Gastrocnemius medialis (tissue), 4 donors: Measurements from ENCODE around the gene OVOL3. TPM values are rescaled to one million over a fixed set of nuclear protein-coding genes. Genes with fewer than 3 reads are reported as not detected.

ENCODE experiments used
- ATAC-seq, 2 donors: fragments of 150-250 bp; one replicate each; pipeline ENCODE4 v1.9.1; 2016
- DNase-seq, 2 donors: peaks; one replicate each; pipeline ENCODE4 v3.0.0-alpha.2; 2019
- H3K27ac ChIP-seq, 4 donors: fragments of 200-600 bp; sonication (generic); 1 replicate in 1 of 4; 2 replicates in 3 of 4; pipeline ENCODE4 v1.5.1; 2016 to 2018; ENCODE audit warnings: mild to moderate bottlenecking in 2 of 4, moderate library complexity in 1 of 4
- H3K27me3 ChIP-seq, 3 donors: fragments of 200-600 bp; sonication (generic) in 2 of 3; 1 replicate in 1 of 3; 2 replicates in 2 of 3; pipeline versions ENCODE4 v1.5.1 to v1.6.0; 2016 to 2019; ENCODE audit warnings: mild to moderate bottlenecking in 1 of 3, moderate library complexity in 1 of 3
- H3K36me3 ChIP-seq, 2 donors: fragments of 200-600 bp; sonication (generic) in 1 of 2; one replicate each; pipeline ENCODE4 v1.5.1; 2017 to 2018
- H3K4me1 ChIP-seq, 2 donors: fragments of 200-600 bp; sonication (generic) in 1 of 2; one replicate each; pipeline ENCODE4 v1.5.1; 2016 to 2017; ENCODE audit warnings: mild to moderate bottlenecking in 2 of 2
- H3K4me3 ChIP-seq, 4 donors: fragments of 200-600 bp; sonication (generic) in 3 of 4; 1 replicate in 1 of 4; 2 replicates in 3 of 4; pipeline ENCODE4 v1.5.1; 2016 to 2019; ENCODE audit warnings: mild to moderate bottlenecking in 2 of 4
- H3K9me3 ChIP-seq, 3 donors: fragments of 200-600 bp; sonication (generic) in 2 of 3; 1 replicate in 1 of 3; 2 replicates in 2 of 3; pipeline ENCODE4 v1.5.1; 2016 to 2019
- CTCF ChIP-seq, 5 experiments: fragments of 450-650 bp in 3 of 5; fragments of 200-600 bp in 2 of 5; sonication (generic) in 2 of 5; IDR thresholded peaks in 4 of 5; conservative IDR thresholded peaks in 1 of 5; 1 replicate in 4 of 5; 2 replicates in 1 of 5; pipeline ENCODE4 v1.5.1; 2016 to 2019; ENCODE audit warnings: antibody characterized with exemption in 5 of 5, mild to moderate bottlenecking in 3 of 5, moderate library complexity in 3 of 5
- POLR2A ChIP-seq, 2 donors: fragments of 450-650 bp; IDR thresholded peaks; one replicate each; pipeline ENCODE4 v1.6.1; 2017; ENCODE audit warnings: antibody characterized with exemption in 2 of 2, mild to moderate bottlenecking in 2 of 2, moderate library complexity in 2 of 2
- in situ Hi-C, 4 donors: fragments of 200-750 bp; cut with MboI; loops; one replicate each; pipeline versions ENCODE4 v1.15.0 to v1.8.0; 2017; ENCODE audit warnings: low sequenced_read_pairs in 4 of 4
- intact Hi-C: fragments of 100-400 bp; cut with DNase I; formaldehyde crosslinking; loops from one replicate; pipeline ENCODE4 v1.15.1; 2023; ENCODE audit warnings: low total_unique reads
- total RNA-seq, 4 donors: library from RNA; depleted of rRNA; stranded (reverse); fragments of >200 nt; gene quantifications; one replicate each; pipeline versions ENCODE4 v1.1.0 to v1.2.3, GENCODE V29; 2016

The OVOL3 gene
- total RNA-seq, 4 donors from 2014 or later: not detected

- in situ Hi-C loops: no loop called here
- intact Hi-C loops: no loop called here
- ATAC-seq (no peak), DNase-seq (no peak)
- no peaks in the 10 kb centered on the region for H3K4me1 ChIP-seq
- no peaks in the 10 kb centered on the region for H3K36me3 ChIP-seq
- no peak overlapping the region for H3K27ac ChIP-seq
- H3K4me3 ChIP-seq: no peak overlapping the region
- TF ChIP-seq CTCF (IDR thresholded peaks at IDR 0.05 in 4 of 5, conservative IDR thresholded peaks at IDR 0.05 in 1 of 5) (no peak), POLR2A (IDR thresholded peaks at IDR 0.05) (no peak)
- no peaks in the 10 kb centered on the region for H3K27me3 ChIP-seq
- no peaks in the 10 kb centered on the region for H3K9me3 ChIP-seq
Measured at GRCh38 chr19:36089847-36090246, 21.1 kb upstream of the OVOL3 start.

DNA sequence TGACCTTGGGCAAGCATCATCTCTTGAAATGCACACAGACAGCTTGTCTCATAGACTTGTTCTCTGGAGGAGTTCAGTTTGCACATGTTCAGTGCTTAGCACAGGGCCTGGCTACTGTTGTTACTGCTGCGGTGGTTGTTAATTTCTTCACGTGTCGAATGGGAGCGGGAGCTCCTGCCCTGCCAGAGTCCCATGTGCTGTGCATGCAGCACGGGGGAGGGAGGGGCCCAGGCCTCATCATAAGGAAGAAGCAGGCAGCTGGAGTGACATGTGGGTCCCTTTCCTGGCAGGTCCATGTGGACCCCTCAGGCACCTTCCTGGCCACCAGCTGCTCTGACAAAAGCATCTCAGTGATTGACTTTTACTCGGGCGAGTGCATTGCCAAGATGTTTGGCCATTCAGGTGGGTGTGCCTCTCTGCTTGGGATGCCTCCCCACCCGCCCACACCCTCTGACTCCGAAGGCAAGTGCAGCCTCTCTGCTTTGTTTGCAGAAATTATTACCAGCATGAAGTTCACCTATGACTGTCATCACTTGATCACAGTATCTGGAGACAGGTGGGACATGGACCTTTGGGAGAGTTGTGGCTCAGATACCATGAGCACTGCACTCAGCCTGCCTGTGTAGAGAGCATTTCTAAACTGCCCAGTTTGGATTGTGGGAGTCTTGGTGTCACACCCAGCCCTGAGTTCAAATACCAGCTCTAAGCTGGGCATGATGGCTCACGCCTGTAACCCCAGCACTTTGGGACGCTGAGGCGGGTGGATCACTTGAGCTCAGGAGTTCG is 19.8 kb upstream of the OVOL3 start:
- no peak for TF ChIP-seq CTCF (IDR thresholded peaks at IDR 0.05 in 4 of 5, conservative IDR thresholded peaks at IDR 0.05 in 1 of 5)
- no peak for TF ChIP-seq POLR2A (IDR thresholded peaks at IDR 0.05)
- H3K36me3 ChIP-seq: no peaks in the 10 kb centered on the region

GRCh38 chr19:36092566-36092965 is 18.4 kb upstream of the OVOL3 start:
- no peak for ATAC-seq
- intact Hi-C loops (no loop called here), in situ Hi-C loops (no loop called here)
- H3K4me1 ChIP-seq: no peaks in the 10 kb centered on the region
- H3K27ac ChIP-seq: no peak overlapping the region
- no peaks in the 10 kb centered on the region for H3K9me3 ChIP-seq
- H3K27me3 ChIP-seq: no peaks in the 10 kb centered on the region
- H3K36me3 ChIP-seq: no peaks in the 10 kb centered on the region
- H3K4me3 ChIP-seq: no peak overlapping the region
- no peak for TF ChIP-seq POLR2A (IDR thresholded peaks at IDR 0.05)
- no peak for TF ChIP-seq CTCF (IDR thresholded peaks at IDR 0.05 in 4 of 5, conservative IDR thresholded peaks at IDR 0.05 in 1 of 5)
- no peak for DNase-seq

More for the DNA sequence above, 19.8 kb upstream of the OVOL3 start:
- H3K4me3 ChIP-seq: no peak overlapping the region
- no peaks in the 10 kb centered on the region for H3K27me3 ChIP-seq
- H3K4me1 ChIP-seq: no peaks in the 10 kb centered on the region
- no peak for ATAC-seq
- DNase-seq: no peak
- in situ Hi-C loops (no loop called here), intact Hi-C loops (no loop called here)
- H3K27ac ChIP-seq: no peak overlapping the region
- H3K9me3 ChIP-seq: no peaks in the 10 kb centered on the region

DNA sequence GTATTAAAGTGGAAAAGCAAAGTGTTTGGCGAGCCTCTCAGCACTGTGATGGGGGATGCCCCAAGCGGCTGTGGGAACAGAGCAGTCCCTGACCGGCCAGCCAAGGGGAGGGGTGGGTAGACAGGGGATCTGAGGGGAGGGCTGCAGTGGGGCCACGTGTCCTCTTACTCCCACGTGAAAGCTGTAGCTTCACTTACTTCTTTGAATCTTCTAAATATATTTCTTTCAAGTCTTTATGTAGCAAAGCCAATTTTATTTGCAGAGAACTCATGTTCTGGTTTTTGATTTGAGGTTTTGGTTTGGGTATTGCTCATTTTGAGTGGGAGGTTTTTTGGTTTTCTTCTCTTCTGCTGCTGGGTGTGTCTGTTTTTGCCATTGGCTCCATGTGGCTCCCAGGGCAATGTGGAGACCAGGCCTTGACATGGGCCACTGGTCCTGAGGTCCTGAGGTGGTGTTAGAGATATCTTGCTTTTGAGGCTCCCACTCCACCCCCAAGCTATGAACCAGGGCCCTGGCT is 17.7 kb upstream of the OVOL3 start:
- H3K27ac ChIP-seq: no peak overlapping the region
- in situ Hi-C loops: no loop called here
- H3K36me3 ChIP-seq: no peaks in the 10 kb centered on the region
- no peak overlapping the region for H3K4me3 ChIP-seq
- no peaks in the 10 kb centered on the region for H3K9me3 ChIP-seq
- intact Hi-C loops: no loop called here
- ATAC-seq (no peak), DNase-seq (no peak)
- TF ChIP-seq POLR2A (IDR thresholded peaks at IDR 0.05): no peak
- TF ChIP-seq CTCF (IDR thresholded peaks at IDR 0.05 in 4 of 5, conservative IDR thresholded peaks at IDR 0.05 in 1 of 5): no peak
- H3K27me3 ChIP-seq: no peaks in the 10 kb centered on the region
- H3K4me1 ChIP-seq: no peaks in the 10 kb centered on the region
